ENCODE results near the gene MBD5.
A peak's percentile ranks its signal among the peaks of the same experiment; 100 is the strongest.

MBD5 gene

GRCh38 chr2:148305476-148305875, 284.6 kb downstream of the MBD5 start:
- no peak for DNase-seq (ENCODE audit: low spot score)

GRCh38 chr2:148306027-148306426, 285.1 kb downstream of the MBD5 start:
- no peak for DNase-seq (ENCODE audit: low spot score)

GRCh38 chr2:148317598-148317997, 296.7 kb downstream of the MBD5 start:
- DNase-seq (ENCODE audit: low spot score), result no peak

- peak; percentile 31 for DNase-seq (ENCODE audit: low spot score)
Observed at GRCh38 chr2:148338541-148338940, 317.6 kb downstream of the MBD5 start.

DNA sequence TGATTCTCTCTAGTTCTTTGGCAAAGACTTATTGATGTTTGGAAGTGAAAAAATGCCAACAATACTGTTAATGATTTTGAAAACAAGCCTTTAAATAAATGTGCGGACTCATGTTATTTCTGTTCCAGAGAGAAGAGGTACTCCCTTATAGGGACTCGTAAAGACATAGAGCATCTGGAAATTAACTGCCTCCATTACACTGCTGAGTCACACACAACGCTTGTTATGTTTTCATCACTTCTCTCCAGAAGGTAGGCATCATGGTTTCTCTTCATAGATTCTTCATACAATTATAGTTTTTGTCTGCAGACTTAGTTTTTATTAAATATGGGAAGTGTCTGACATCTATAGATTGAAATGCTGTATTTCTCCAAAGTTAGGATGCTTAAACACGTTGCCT, 321.2 kb downstream of the MBD5 start:
- no peak for DNase-seq (ENCODE audit: low spot score)

DNA sequence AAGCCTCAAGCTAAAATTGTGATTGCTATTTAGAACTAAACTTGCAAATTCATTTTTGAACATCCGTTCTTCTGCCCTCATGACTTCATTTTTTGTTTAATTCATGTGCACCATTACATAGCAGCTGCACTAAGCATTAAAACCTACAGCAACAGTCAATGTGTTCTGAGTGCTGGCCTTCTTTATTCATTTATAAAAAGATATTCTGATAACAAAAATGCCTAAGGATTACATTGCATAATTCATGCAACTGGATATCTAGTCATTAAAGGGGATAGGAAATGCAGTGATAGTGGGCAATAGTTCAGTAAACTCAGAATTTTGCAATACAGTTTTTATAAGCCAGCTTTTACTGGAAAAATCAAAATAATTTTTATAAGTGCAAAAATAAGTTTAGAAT, 329.3 kb downstream of the MBD5 start:
- DNase-seq (ENCODE audit: low spot score), result no peak

DNA sequence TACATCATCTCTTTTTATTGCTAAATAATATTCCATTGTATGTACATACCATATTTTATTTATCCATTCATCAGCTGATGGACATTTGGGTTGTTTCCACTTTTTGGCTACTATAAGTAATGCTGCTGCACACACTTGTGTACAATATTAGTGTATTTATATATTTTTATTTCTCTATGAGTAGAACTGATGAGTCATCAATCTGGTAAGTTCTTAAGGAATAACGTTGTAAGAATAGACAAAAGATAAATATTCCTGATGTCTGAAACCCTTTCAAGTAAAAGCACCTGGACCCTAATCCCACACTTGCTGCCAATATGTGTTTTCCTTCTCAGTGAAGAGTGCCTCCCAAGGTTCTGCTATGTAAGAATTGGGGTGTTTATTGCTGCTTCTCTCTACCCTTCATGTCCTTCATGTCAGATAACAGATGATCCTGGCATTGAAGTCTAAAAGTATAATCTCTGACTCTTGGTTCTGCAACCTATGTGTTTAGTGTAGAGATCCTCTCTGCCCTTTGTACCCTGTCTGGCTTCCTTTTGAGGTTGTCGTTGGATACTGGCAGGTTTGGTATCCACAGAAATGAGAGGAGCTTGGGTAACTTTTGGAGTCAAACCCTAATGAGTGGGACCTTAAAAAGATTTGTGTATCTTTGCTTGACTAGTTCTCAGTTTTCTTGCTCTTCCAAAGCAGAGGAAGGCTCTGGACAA, 330.7 kb downstream of the MBD5 start:
- DNase-seq (ENCODE audit: low spot score), result no peak

- no peak for DNase-seq (ENCODE audit: low spot score)
Observed at GRCh38 chr2:148358375-148358774, 337.5 kb downstream of the MBD5 start.

DNA sequence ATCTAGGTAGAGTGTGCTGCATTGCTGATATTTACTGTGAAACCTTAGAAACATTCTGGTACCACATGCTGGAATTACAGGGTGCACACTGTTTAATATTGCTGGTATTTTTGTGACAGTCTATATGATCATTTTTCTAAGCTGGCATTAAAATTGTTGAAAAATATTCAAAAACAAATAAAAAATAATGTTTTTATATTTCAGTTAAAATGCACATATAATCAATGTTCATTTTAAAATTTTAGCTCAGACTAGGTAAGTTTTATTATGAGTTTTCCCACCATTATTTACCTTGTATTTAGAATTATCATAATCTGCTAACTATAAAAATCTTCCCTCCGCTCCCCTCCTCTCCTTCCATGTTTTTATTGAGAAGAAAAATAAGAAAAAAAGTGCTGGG, 339.8 kb downstream of the MBD5 start:
- DNase-seq (ENCODE audit: low spot score), result no peak

DNA sequence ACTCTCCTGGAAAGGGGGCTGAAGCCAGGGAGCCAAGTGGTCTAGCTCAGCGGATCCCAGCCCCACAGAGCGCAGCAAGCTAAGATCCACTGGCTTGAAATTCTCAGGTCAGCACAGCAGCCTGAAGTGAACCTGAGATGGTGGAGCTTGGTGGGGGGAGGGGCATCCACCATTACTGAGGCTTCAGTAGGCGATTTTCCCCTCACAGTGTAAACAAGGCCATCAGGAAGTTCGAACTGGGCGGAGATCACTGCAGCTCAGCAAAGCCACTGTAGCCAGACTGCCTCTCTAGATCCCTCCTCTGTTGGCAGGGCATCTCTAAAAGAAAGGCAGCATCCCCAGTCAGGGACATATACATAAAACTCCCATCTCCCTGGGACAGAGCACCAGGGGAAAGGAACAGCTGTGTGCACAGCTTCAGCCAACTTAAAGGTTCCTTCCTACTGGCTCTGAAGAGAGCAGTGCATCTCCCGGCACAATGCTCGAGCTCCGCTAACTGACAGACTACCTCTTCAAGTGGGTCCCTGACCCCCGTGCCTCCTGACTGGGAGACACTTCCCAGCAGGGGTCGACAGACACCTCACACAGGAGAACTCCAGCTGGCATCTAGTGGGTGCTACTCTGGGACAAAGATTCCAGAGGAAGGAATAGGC, 341.4 kb downstream of the MBD5 start:
- DNase-seq (ENCODE audit: low spot score), result no peak

- no peak for DNase-seq (ENCODE audit: low spot score)
Observed at GRCh38 chr2:148375214-148375613, 354.3 kb downstream of the MBD5 start.

GRCh38 chr2:148391324-148391723, 370.4 kb downstream of the MBD5 start:
- peak; percentile 40 for DNase-seq (ENCODE audit: low spot score)

DNA sequence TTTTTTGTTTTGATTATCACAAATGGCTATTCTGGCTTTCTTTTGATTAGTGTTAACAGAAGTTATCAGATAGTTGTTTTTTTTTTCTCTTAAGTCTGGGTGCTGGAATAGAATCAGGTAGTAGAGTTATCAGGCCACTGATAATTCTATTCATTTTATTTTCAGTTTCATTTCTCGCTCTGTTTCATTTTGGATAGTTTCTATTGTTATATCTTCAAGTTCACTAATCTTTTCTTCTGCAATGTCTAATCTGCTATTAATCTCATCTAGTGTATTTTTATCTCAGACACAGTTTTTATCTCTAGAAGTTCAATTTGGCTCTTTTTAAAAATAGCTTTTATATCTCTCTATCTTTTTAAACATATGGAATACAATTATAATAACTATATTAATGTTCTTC, 381.9 kb downstream of the MBD5 start:
- DNase-seq (ENCODE audit: low spot score), result no peak

GRCh38 chr2:148410899-148411298, 390.0 kb downstream of the MBD5 start:
- no peak for DNase-seq (ENCODE audit: low spot score)

DNA sequence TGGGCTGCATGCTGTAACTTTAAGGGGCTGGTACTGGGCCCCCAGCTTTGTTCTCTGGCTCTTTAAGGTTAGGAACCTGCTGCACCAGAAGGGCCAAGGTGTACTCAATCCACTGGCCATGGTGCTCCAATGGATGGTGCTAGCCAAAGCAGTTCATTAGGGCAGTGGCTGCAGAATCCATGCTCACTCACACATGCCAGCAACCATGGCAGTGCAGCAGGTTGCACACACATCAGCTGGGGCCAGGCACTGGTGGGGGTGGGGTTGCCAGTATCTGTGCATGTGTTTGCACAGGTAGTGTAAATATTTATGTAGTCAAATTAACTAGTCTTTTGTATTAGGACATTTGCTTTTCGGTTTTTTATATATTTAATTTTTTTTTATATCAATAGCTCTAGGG, 395.4 kb downstream of the MBD5 start:
- no peak for DNase-seq (ENCODE audit: low spot score)

DNA sequence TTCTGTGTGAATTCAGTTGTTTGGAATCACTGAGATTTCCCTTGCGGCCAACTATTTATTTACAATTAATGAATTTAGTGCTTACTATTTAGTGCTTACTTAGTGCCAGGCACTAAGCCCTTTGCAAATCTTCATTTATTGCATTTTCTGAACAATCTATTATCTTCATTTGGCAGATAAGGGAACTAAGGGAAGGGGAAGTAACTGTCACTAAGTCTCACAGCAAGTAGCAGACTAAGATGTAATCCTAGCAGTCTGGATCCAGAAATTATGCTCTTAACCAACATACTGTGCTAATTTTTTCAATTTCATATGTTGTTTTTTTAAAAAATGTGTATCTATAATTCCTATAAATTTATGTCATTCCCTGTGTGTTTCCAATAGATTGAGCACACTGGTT, 409.2 kb downstream of the MBD5 start:
- DNase-seq (ENCODE audit: low spot score), result no peak

DNA sequence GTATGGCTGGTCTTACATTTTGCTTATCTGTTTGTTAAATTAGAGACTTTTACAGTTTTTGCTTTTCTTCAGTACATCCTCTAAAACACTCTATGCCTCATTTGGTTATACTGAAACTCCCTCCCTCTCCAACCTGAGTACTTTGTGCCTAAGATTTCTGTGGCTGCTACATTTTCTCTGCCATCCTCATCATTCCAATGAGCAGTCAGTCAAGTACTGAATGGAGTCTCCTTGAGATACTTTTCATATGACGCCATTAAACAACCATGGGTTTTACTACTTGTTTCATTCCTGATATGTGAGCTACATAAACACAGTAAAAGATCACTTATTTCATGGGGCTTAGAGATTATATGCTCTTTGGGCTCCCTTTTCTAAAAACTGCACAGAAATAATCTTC, 427.0 kb downstream of the MBD5 start:
- no peak for DNase-seq (ENCODE audit: low spot score)

DNA sequence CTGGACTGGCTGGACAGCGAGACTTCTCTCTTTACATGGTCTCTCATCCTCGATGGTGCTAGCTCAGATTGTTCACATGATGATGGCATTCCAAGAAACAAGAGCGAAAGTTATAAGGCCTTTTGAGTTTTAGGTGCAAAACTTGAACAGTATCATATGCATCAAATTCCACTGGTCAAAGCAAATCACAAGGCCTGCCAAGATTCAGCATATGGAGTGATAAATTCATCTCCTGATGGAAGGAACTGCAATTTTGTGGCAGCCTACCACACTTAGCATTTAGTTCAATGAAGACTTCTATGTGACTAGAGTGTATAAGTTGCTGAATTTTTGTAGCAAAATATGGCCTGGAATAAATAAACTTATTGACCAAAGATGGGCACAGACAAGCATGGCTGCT, 429.6 kb downstream of the MBD5 start:
- DNase-seq (ENCODE audit: low spot score), result no peak

DNA sequence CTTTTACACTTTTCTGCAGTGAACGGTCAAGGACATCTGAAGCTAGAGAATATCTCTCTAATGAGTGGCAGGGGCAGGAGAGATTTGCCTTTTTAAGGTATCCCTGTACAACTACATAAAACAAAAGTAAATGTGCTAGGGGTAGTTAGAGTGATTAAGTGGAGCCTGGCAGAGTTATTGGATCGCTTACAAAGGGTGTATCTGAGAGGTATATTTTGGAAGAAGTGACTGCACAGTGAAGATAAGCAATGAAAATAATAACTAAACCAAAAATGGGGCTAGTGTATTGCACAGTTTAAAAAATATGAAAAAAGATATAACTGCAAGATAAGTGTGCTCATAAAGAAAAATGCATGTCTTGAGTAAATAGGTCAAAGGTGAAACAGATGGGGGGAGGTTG, 430.2 kb downstream of the MBD5 start:
- DNase-seq (ENCODE audit: low spot score), result no peak

DNA sequence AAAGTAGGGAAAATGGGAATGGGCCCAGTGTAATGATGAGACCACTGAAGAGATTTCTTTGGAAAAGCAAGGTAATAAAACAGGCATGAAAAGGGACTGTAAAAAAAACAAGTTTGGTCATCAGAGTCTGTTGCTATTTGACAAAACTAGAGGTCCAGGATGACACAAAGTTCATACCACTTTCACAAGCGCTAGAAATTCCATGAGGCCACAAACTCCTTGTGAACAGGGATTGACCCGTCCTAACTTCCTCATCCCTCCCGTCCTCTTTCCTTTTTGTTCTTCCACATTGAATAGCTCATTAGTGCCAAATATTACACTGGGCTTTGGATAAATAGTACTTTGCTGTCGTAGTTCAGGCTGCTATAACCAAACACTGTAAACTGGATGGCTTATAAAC, 434.9 kb downstream of the MBD5 start:
- no peak for DNase-seq (ENCODE audit: low spot score)

GRCh38 chr2:148458171-148458570, 437.3 kb downstream of the MBD5 start:
- no peak for DNase-seq (ENCODE audit: low spot score)

GRCh38 chr2:148459377-148459778, 438.5 kb downstream of the MBD5 start:
- DNase-seq (ENCODE audit: low spot score), result peak; percentile 3

GRCh38 chr2:148461876-148462275, 441.0 kb downstream of the MBD5 start:
- DNase-seq (ENCODE audit: low spot score), result no peak

DNA sequence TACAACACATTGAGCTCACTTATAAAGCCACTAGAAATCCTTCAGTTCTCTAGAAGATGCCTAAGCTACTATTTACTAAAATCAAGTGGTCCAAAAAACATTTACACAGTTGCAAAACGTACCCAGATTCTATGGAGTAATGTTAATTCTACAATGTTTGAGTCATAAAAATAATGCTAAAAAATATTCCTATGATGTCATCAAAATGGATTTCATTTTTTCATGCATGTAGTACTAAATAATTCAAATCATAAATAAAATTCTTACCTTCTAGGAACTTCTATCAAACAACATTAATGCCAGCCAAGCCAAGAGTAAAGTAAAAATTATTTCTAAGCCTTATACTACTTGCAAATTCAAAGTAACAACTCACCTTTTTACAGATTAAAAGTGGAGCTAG, 454.7 kb downstream of the MBD5 start:
- DNase-seq (ENCODE audit: low spot score), result no peak
